ENCODE data around the gene CGNL1.

The CGNL1 gene

DNA sequence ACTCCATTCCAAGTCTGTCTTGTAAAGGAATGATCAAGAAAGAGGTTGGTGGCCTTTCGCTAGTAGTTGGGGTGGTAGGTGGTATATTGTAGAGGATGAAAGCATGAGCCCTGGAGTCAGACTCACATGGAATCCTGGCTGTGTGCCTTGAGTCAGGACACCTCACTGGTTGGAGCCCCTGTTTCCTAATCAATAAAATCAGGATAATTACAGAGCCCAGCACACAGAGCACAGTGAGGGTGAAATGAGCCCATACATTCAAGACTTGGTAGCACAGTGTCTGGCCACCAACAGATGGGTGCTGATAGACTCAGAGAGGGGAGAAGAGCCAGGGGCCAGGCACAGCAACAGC, 120.3 kb downstream of the CGNL1 start:
- TF ChIP-seq, protein P1, sequence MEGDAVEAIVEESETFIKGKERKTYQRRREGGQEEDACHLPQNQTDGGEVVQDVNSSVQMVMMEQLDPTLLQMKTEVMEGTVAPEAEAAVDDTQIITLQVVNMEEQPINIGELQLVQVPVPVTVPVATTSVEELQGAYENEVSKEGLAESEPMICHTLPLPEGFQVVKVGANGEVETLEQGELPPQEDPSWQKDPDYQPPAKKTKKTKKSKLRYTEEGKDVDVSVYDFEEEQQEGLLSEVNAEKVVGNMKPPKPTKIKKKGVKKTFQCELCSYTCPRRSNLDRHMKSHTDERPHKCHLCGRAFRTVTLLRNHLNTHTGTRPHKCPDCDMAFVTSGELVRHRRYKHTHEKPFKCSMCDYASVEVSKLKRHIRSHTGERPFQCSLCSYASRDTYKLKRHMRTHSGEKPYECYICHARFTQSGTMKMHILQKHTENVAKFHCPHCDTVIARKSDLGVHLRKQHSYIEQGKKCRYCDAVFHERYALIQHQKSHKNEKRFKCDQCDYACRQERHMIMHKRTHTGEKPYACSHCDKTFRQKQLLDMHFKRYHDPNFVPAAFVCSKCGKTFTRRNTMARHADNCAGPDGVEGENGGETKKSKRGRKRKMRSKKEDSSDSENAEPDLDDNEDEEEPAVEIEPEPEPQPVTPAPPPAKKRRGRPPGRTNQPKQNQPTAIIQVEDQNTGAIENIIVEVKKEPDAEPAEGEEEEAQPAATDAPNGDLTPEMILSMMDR (IDR thresholded peaks at IDR 0.05; ENCODE audit: low read depth, low read length), result no peak
- Histone ChIP-seq H3K36me3 (no peaks in the 10 kb centered on the region), H3K27me3 (no peaks in the 10 kb centered on the region; the same call in 1 of the 2 replicates), H3K4me1 (no peaks in the 10 kb centered on the region), H3K9me3 (no peaks in the 10 kb centered on the region), H3K4me3 (ENCODE audit: low read depth, low read length) (no peak overlapping the region)
- DNase-seq, result no peak

DNA sequence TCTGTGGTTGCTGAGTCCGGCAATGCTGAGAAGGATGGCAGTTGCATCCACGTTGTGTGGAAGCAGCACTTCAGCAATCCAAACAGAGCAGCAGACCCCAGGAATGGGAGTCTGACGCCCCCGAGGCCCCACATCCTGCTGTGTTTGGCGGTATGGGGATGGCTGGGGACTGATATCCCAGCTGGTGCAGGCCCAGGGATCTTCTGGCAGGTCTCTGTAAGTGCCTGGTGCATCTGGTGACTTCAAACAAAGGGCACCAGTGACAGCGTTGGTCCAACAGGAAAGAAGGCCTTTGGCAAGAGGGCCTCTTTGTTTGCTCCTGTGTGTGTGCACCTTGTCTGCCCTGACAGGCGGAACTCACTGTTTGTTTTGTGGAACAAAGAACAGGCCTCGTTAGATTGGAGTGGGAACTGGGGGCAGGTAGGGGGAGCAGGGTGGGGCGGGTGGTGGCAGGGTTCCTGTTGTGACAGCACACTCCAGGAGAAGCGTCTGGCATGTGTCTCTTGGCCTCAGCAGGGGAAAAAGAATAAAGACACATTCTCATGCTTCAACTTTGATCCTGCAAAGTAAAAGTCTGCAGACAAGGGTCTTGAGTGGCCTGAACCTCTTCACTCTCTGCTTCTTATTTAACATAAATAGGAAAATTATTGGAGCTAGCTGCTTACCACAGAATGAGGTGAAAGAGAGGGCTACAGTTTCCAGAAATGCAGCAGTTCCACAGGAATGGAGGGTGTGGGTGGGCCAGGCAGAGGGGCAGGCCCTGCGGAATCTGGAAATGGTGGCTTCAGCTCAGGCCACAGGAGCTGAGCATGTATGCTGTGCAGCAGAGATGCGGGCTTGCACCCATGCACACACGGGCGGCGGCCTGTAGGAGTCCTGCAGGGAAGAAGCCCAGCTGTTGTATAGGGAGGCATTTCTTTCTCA, 120.9 kb downstream of the CGNL1 start:
- no peaks in the 10 kb centered on the region for H3K27me3 ChIP-seq
- TF ChIP-seq, protein P1 (IDR thresholded peaks at IDR 0.05; ENCODE audit: low read depth, low read length), result no peak
- H3K36me3 ChIP-seq, result no peaks in the 10 kb centered on the region
- H3K9me3 ChIP-seq, result no peaks in the 10 kb centered on the region
- DNase-seq, result peak; percentile 28
- H3K4me1 ChIP-seq, result no peaks in the 10 kb centered on the region
- no peak overlapping the region for H3K4me3 ChIP-seq (ENCODE audit: low read depth, low read length)

DNA sequence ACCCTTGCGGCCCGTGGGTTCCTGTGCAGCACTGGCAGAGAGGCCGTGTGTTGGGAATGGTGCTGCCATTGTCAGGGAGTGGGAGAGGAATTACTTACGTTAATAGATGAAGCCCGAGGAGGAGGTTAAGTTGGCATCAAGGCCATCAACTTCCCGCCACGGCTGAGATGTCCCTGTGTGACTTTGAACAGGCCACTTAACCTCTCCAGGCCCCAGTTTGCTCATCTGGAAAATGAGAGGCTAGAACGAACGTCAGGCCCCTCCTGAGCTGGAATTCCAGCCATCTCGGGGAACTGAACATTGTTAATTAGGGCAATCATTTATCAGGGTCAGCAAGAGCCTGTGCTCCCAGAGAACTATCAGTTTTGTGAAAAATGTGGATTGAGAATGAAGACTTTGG, 124.0 kb downstream of the CGNL1 start:
- H3K27me3 ChIP-seq, result no peaks in the 10 kb centered on the region
- TF ChIP-seq, protein P1 (IDR thresholded peaks at IDR 0.05; ENCODE audit: low read depth, low read length), result no peak
- H3K9me3 ChIP-seq, result no peaks in the 10 kb centered on the region
- H3K4me3 ChIP-seq (ENCODE audit: low read depth, low read length), result no peak overlapping the region
- peaks cover 12% of the 10 kb centered on the region for H3K4me1 ChIP-seq
- no peaks in the 10 kb centered on the region for H3K36me3 ChIP-seq
- no peak for DNase-seq

DNA sequence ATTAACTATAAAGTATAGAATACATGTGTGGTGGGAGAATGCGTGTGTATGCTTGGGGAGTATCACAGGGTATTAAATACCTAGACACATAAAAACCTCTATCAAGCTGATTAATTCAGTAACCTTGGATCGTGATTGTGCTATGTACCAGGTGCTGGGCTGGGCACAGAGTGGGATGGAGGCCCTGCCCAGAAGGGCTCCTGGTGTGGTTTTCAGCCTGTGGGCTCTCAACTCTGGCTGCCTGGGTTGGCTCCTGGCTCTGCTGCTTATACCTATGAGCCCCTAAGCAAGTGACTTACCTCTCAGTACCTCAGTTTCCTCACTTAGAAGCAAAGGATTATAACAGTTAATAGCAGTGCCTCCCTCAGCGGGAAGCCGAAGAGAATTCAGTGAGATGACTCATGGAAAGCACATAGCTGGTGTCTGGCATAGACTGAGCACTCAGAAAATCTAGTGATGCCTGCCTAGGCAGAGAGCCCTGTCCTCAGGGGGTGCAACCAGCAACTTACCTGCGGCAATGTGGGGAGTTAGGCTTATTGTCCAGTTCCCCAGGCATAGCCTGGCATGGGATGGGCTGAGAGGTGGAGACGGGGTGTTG, 124.8 kb downstream of the CGNL1 start:
- Histone ChIP-seq H3K36me3 (no peaks in the 10 kb centered on the region), H3K9me3 (no peaks in the 10 kb centered on the region), H3K4me1 (peaks cover 12% of the 10 kb centered on the region), H3K4me3 (ENCODE audit: low read depth, low read length) (no peak overlapping the region), H3K27me3 (no peaks in the 10 kb centered on the region)
- no peak for DNase-seq
- TF ChIP-seq, protein P1 (IDR thresholded peaks at IDR 0.05; ENCODE audit: low read depth, low read length), result no peak

DNA sequence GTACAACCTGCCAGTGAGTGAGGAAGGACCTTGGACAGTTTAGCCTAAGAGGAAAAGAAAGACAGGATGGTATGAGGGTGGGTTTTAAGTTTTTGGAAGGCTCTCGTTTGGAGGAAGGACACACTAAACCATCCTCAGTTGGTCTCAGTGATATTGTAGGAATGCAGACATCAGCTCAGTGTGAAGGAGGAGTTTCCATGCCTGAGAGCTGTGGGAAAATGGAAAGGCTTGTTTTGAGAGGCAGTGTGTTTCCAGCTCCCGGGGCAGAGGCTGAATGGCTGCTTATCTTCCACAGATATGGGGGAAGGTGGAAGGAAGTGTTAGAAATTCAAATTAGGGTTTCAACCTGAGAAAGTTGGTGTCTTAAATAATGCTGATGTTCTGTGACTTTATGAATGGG, 125.8 kb downstream of the CGNL1 start:
- TF ChIP-seq, protein P1 (IDR thresholded peaks at IDR 0.05; ENCODE audit: low read depth, low read length), result no peak
- DNase-seq, result no peak
- no peaks in the 10 kb centered on the region for H3K27me3 ChIP-seq

More for the DNA sequence above, 125.8 kb downstream of the CGNL1 start:
- peaks cover 12% of the 10 kb centered on the region for H3K4me1 ChIP-seq
- no peaks in the 10 kb centered on the region for H3K36me3 ChIP-seq
- no peak overlapping the region for H3K4me3 ChIP-seq (ENCODE audit: low read depth, low read length)
- H3K9me3 ChIP-seq, result no peaks in the 10 kb centered on the region
